Measurements from ENCODE around the gene ATP1A4. TPM values are rescaled to one million over a fixed set of nuclear protein-coding genes. Genes with fewer than 3 reads are reported as not detected.
"Not testable (repeated sequence)": the region's sequence is repeated elsewhere in the genome, so short reads cannot be mapped to it uniquely, and the experiment has no call there.

Gene ATP1A4
- total RNA-seq (under 1 TPM in 3 of 4 donors, not detected in 1; 0.08 to 0.43 (median 0.28) TPM), polyA plus RNA-seq (0.07 TPM)
- long read RNA-seq, donor 1 = 0 reads
- long read RNA-seq, donor 2, partial matches to known transcripts = 0 of 1 reads
- long read RNA-seq, donor 2, other reads (novel, unspliced or antisense) = 1 of 1 reads
- long read RNA-seq, donor 3 = 0 reads
- long read RNA-seq, donor 4 = 0 reads

GRCh38 chr1:160151303-160151702 is at the start of gene ATP1A4:
TSS of gene ATP1A4 (plus strand) at chr1:160151603. CDS start at chr1:160152041, 438 bp downstream.
- no peaks in the 10 kb centered on the region for H3K27me3 ChIP-seq (ENCODE audit: control insufficient read depth, insufficient read depth)
- no peaks in the 10 kb centered on the region for H3K4me1 ChIP-seq (ENCODE audit: control insufficient read depth, insufficient read depth, low read length)
- intact Hi-C loops (cut with DNase I) = no loop called here
- WGBS = 92% methylated on average over 6 of the region's 6 CpGs
- no peak for ATAC-seq
- no peaks in the 10 kb centered on the region for H3K9me3 ChIP-seq (ENCODE audit: control insufficient read depth, low read length)
- DNase-seq = no peak
- no peak within 1 kb of the TSS for H3K27ac ChIP-seq (ENCODE audit: low read length)
- no peak within 1 kb of the TSS for H3K4me3 ChIP-seq (ENCODE audit: low read length)

DNA sequence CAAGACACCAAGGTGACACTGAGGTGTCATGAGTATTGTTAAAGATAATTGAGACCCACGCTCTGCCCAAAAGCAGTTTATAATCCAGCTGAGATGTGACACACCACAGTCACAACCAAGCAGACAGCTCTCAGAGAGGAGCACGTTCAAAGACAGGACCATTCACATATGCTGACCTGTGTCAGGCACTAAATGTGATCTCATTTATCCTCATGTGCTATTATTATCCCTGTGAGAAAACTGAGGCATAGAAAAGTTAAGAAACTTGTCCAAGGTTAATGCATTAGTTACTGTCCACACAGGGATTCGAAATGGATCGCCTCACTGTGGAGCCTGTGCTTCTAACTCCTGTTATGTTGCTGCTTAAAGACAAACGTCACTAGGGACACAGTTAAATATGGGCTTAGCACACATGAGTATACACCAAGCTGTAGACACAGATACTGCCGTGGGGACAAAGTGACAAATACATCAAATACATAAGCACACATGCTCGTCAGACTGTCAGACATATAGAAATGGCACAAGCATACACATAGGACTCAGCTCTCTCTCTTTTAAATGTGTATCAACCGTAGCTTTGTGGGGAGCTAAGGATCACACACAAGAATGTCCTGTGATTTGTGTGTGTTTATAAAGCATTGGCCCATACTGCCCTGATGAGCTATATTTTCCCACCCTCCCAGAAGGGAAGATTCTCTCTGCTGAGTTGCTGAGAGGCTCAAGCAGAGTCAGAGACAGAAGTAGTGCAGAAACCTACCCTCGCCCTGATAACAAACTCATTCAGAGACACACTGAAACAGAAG is 49.5 kb upstream of the ATP1A4 start:
- H3K4me1 ChIP-seq (ENCODE audit: control insufficient read depth, insufficient read depth, low read length) = peaks cover 2% of the 10 kb centered on the region
- WGBS = 55% methylated on average over 9 of the region's 9 CpGs
- ATAC-seq = no peak

DNA sequence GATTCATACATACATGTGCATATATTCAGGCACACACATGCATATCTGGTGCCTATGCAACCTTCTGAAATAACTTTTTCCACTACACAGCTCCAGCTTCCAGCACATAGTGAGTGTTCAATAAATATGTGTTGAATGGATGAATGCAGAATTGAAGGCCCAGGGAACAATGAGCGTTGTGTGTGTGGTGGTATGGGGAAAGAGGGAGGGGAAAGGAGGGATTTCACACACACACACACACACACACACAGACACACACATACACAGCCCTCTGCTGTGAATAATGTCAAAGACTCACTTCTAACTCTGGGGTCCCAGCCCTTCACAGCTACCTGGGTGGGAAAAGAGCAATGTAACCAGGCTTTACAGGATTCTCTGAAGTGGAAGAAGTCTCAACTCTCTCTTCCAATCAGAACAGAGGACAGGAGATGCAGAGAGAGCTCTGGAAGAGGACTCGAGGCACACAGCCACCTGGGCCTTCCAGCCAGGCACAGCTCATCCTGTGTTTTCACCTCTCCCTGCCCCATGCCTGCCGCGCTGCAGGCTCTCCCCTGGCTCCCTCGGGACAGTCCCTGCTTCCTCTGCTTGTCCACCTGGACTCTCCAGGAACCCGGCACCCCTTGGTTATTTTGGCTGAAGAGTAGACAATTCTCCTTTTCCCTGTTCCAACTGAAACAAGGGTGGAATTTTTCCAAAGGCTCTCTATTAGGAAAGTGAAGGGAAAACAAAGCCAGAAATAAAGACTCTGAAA is 47.6 kb upstream of the ATP1A4 start:
- Histone ChIP-seq H3K27me3 (ENCODE audit: control insufficient read depth, insufficient read depth) (no peaks in the 10 kb centered on the region), H3K27ac (ENCODE audit: low read length) (no peak overlapping the region), H3K4me3 (ENCODE audit: low read length) (no peak overlapping the region), H3K4me1 (ENCODE audit: control insufficient read depth, insufficient read depth, low read length) (no peaks in the 10 kb centered on the region), H3K9me3 (ENCODE audit: control insufficient read depth, low read length) (no peaks in the 10 kb centered on the region)
- DNase-seq (no peak), ATAC-seq (no peak)
- WGBS = 46% methylated on average over 6 of the region's 6 CpGs
- intact Hi-C loops (cut with DNase I) = loop anchor here in 2 of 4 donors (5.0 to 10.0 kb wide), 6 partner anchors 88 to 271 kb away; partner anchors contain the start of gene CASQ1 (in 1 of the 2)

More for the DNA sequence above, 49.5 kb upstream of the ATP1A4 start:
- Histone ChIP-seq H3K4me3 (ENCODE audit: low read length) (no peak overlapping the region), H3K27ac (ENCODE audit: low read length) (peak overlapping the region; percentile 74), H3K27me3 (ENCODE audit: control insufficient read depth, insufficient read depth) (no peaks in the 10 kb centered on the region), H3K9me3 (ENCODE audit: control insufficient read depth, low read length) (no peaks in the 10 kb centered on the region)
- intact Hi-C loops (cut with DNase I) = loop anchor here in 2 of 4 donors (5.0 to 10.0 kb wide), 6 partner anchors 90 to 273 kb away; partner anchors contain the start of gene CASQ1 (in 1 of the 2)
- DNase-seq = no peak

- DNase-seq (no peak), ATAC-seq (no peak)
- Histone ChIP-seq H3K27ac (ENCODE audit: low read length) (no peak overlapping the region), H3K27me3 (ENCODE audit: control insufficient read depth, insufficient read depth) (no peaks in the 10 kb centered on the region), H3K4me1 (ENCODE audit: control insufficient read depth, insufficient read depth, low read length) (no peaks in the 10 kb centered on the region), H3K9me3 (ENCODE audit: control insufficient read depth, low read length) (no peaks in the 10 kb centered on the region), H3K4me3 (ENCODE audit: low read length) (no peak overlapping the region)
- intact Hi-C loops (cut with DNase I) = loop anchor here in 2 of 4 donors (5.0 to 10.0 kb wide), 6 partner anchors 88 to 270 kb away; partner anchors contain the start of gene CASQ1 (in 1 of the 2)
- WGBS = 58% methylated on average over 3 of the region's 3 CpGs
Measured at GRCh38 chr1:160104486-160104885, 46.9 kb upstream of the ATP1A4 start.

DNA sequence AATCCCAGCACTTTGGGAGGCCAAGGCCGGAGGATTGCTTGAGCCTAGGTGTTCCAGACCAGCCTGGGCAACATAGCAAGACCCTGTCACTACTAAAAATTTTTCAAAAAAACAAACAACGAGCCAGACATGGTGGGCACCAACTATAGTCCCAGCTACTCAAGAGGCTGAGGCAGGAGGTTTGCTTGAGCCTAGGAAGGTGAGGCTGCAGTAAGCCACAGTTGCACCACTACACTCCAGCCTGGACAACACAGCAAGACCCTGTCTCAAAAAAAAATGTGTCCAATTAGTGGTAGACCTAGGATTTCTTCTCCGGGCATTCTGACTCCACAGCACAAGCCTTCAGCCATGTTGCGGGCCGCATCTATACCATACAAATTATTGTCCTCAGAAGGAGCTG is 46.2 kb upstream of the ATP1A4 start:
- no peak overlapping the region for H3K27ac ChIP-seq (ENCODE audit: low read length)
- no peaks in the 10 kb centered on the region for H3K9me3 ChIP-seq (ENCODE audit: control insufficient read depth, low read length)
- ATAC-seq (no peak), DNase-seq (no peak)
- H3K4me1 ChIP-seq (ENCODE audit: control insufficient read depth, insufficient read depth, low read length) = no peaks in the 10 kb centered on the region
- intact Hi-C loops (cut with DNase I) = loop anchor here in 1 of 4 donors (10.0 kb wide), 3 partner anchors 110 to 270 kb away; no protein-coding TSS in a partner anchor
- WGBS = 95% methylated on average over 5 of the region's 5 CpGs
- no peaks in the 10 kb centered on the region for H3K27me3 ChIP-seq (ENCODE audit: control insufficient read depth, insufficient read depth)
- no peak overlapping the region for H3K4me3 ChIP-seq (ENCODE audit: low read length)

DNA sequence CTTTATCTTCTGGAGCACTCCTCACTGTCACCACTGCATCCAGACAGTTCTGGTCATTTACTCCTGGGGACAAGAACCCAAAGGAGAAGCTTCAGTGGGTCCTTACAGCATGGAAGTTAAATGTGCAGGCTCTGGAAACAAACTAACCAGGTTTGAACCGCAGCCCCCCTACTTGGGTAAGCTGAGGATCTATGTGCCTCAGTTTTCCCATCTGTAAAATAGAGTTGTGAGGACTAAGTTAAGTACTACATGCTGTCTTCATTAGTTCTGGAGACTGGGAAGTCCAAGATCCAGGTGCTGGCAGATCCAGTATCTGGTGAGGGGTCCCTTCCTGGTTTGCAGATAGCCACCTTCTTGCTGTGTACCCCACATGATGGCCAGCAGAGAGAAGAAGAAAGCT is 43.9 kb upstream of the ATP1A4 start:
- Histone ChIP-seq H3K27ac (ENCODE audit: low read length) (no peak overlapping the region), H3K27me3 (ENCODE audit: control insufficient read depth, insufficient read depth) (no peaks in the 10 kb centered on the region), H3K4me3 (ENCODE audit: low read length) (no peak overlapping the region), H3K9me3 (ENCODE audit: control insufficient read depth, low read length) (no peaks in the 10 kb centered on the region), H3K4me1 (ENCODE audit: control insufficient read depth, insufficient read depth, low read length) (peaks cover 2% of the 10 kb centered on the region)
- ATAC-seq = no peak
- WGBS = 96% methylated on average over 1 of the region's 1 CpG
- intact Hi-C loops (cut with DNase I) = loop anchor here in 1 of 4 donors (10.0 kb wide), 3 partner anchors 107 to 267 kb away; no protein-coding TSS in a partner anchor
- DNase-seq = no peak

DNA sequence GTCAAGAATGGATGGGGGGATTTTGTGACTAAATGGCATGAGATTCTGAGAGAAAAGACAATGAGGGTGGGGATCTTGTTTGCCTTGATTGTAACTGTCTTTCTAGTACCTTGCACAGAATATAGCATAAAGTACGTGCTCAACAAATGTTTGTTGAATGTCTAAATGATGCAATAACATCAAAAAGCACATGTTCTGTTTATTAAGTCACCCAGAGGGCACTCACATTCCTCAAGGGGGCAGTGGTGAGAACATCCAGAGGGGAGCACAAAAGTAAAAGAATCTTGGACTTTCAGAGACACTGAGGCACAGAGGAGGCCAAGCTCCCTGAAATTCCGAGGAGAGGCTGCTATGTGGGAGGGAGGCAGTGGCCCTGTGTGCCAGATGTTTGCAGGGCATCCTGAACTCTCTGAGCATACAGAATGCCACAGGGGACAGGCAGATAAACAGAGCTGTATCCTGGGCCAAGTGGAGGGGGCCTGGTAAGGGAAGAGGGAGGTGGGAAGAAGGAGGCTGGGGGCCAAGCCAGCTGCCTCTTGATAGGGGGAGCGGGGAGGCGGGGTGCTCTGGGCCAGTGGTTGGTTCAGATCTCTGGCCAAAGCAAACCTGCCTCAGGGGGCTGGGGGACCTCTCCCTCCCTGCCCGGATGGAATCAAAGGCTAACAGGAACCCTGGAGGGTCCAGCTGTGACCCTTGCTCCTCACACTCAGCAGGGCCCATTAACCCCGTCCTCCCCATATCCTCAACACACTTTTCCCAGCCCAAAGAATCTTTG is 42.3 kb upstream of the ATP1A4 start:
- H3K4me1 ChIP-seq (ENCODE audit: control insufficient read depth, insufficient read depth, low read length) = peaks cover 2% of the 10 kb centered on the region
- no peaks in the 10 kb centered on the region for H3K27me3 ChIP-seq (ENCODE audit: control insufficient read depth, insufficient read depth)
- no peak overlapping the region for H3K4me3 ChIP-seq (ENCODE audit: low read length)
- no peak overlapping the region for H3K27ac ChIP-seq (ENCODE audit: low read length)
- DNase-seq = peak in 1 of 3 donors; percentile 65
- no peak for ATAC-seq
- intact Hi-C loops (cut with DNase I) = loop anchor here in 1 of 4 donors (10.0 kb wide), 3 partner anchors 106 to 266 kb away; no protein-coding TSS in a partner anchor
- H3K9me3 ChIP-seq (ENCODE audit: control insufficient read depth, low read length) = no peaks in the 10 kb centered on the region
- 33% methylated on average over 6 of the region's 6 CpGs for WGBS

- ATAC-seq (no peak), DNase-seq (peak in 1 of 3 donors; percentile 35)
- intact Hi-C loops (cut with DNase I) = loop anchor here in 1 of 4 donors (10.0 kb wide), 3 partner anchors 105 to 265 kb away; no protein-coding TSS in a partner anchor
- Histone ChIP-seq H3K4me1 (ENCODE audit: control insufficient read depth, insufficient read depth, low read length) (peaks cover 2% of the 10 kb centered on the region), H3K4me3 (ENCODE audit: low read length) (no peak overlapping the region), H3K27ac (ENCODE audit: low read length) (no peak overlapping the region), H3K27me3 (ENCODE audit: control insufficient read depth, insufficient read depth) (no peaks in the 10 kb centered on the region), H3K9me3 (ENCODE audit: control insufficient read depth, low read length) (no peaks in the 10 kb centered on the region)
- WGBS = 55% methylated on average over 4 of the region's 4 CpGs
Measured at GRCh38 chr1:160109686-160110085, 41.7 kb upstream of the ATP1A4 start.

GRCh38 chr1:160111462-160111861 is 39.9 kb upstream of the ATP1A4 start:
- H3K27ac ChIP-seq (ENCODE audit: low read length); H3K4me3 ChIP-seq (ENCODE audit: low read length); intact Hi-C loops (cut with DNase I); H3K9me3 ChIP-seq (ENCODE audit: control insufficient read depth, low read length); H3K27me3 ChIP-seq (ENCODE audit: control insufficient read depth, insufficient read depth); DNase-seq; ATAC-seq; H3K4me1 ChIP-seq (ENCODE audit: control insufficient read depth, insufficient read depth, low read length): not testable (repeated sequence)
- 90% methylated on average over 10 of the region's 10 CpGs for WGBS

DNA sequence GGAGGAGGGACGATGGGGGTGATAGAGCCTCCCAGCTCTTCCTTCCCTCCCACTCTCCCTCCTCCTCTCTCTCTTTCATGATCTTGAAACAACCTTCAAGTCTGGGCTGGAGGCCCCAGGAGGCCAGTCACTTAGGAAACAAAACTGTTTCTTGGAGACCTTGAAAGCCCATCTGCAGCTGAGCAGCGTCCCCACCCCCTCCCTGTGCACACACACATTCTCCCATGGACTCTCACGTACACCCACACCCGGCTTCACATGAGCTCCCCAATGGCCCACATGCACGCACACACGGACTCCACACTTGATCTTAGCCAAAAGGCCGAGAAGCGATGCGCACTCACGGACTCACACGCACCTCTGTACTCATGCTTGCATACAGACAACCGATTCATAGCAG is 39.0 kb upstream of the ATP1A4 start:
- DNase-seq (peak in 1 of 3 donors; percentile 59), ATAC-seq (no peak)
- WGBS = 62% methylated on average over 12 of the region's 12 CpGs
- intact Hi-C loops (cut with DNase I) = no loop called here
- H3K9me3 ChIP-seq (ENCODE audit: control insufficient read depth, low read length) = no peaks in the 10 kb centered on the region
- H3K4me1 ChIP-seq (ENCODE audit: control insufficient read depth, insufficient read depth, low read length) = peaks cover 4% of the 10 kb centered on the region
- H3K27ac ChIP-seq (ENCODE audit: low read length) = no peak overlapping the region
- H3K27me3 ChIP-seq (ENCODE audit: control insufficient read depth, insufficient read depth) = no peaks in the 10 kb centered on the region
- H3K4me3 ChIP-seq (ENCODE audit: low read length) = no peak overlapping the region

All from right cardiac atrium (tissue), 5 donors.